ENCODE results near the gene ALAS1.

The ALAS1 gene

GRCh38 chr3:52247409-52248164 lies 49.6 kb downstream of the ALAS1 start:
- no peak for DNase-seq (ENCODE audit: low read depth)
- H3K4me3 ChIP-seq (ENCODE audit: low read depth, low read length): peak overlapping the region; percentile 65
- TF ChIP-seq CTCF (IDR thresholded peaks at IDR 0.05; ENCODE audit: low read depth, low read length, missing control alignments): no peak

DNA sequence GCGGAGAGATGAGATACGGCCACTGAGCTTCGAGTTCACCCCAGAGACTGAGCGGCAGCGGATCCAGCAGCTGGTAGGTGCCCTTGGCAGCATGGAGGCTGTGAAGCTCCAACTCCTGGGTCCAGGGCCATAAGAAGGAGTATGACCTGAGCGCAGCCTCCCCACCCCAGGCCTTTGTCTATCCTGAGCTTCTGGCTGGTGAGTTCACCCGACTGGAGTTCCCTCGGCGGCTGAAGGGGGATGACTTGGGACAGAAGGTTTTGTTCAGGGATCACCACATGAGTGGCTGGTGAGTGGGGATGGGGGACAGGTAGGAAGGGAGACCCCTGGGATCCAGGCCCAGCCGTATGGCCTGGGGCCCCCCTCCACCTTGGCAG lies 50.2 kb downstream of the ALAS1 start:
- DNase-seq (ENCODE audit: low read depth): no peak
- TF ChIP-seq CTCF (IDR thresholded peaks at IDR 0.05; ENCODE audit: low read depth, low read length, missing control alignments): no peak
- no peak overlapping the region for H3K4me3 ChIP-seq (ENCODE audit: low read depth, low read length)

GRCh38 chr3:52248816-52249547 lies 51.0 kb downstream of the ALAS1 start:
- TF ChIP-seq CTCF (IDR thresholded peaks at IDR 0.05; ENCODE audit: low read depth, low read length, missing control alignments): no peak
- no peak for DNase-seq (ENCODE audit: low read depth)

GRCh38 chr3:52249683-52250082 lies 51.7 kb downstream of the ALAS1 start:
- no peak overlapping the region for H3K4me3 ChIP-seq (ENCODE audit: low read depth, low read length)
- no peak for DNase-seq (ENCODE audit: low read depth)

More at GRCh38 chr3:52248816-52249547, 51.0 kb downstream of the ALAS1 start:
- no peak overlapping the region for H3K4me3 ChIP-seq (ENCODE audit: low read depth, low read length)

GRCh38 chr3:52250122-52250521 lies 52.2 kb downstream of the ALAS1 start:
- no peak for DNase-seq (ENCODE audit: low read depth)
- no peak for TF ChIP-seq CTCF (IDR thresholded peaks at IDR 0.05; ENCODE audit: low read depth, low read length, missing control alignments)
- no peak overlapping the region for H3K4me3 ChIP-seq (ENCODE audit: low read depth, low read length)

More at GRCh38 chr3:52249683-52250082, 51.7 kb downstream of the ALAS1 start:
- no peak for TF ChIP-seq CTCF (IDR thresholded peaks at IDR 0.05; ENCODE audit: low read depth, low read length, missing control alignments)

- peak overlapping the region; percentile 8; the same call in 1 of the 2 replicates for H3K4me3 ChIP-seq (ENCODE audit: low read depth, low read length)
- TF ChIP-seq CTCF (IDR thresholded peaks at IDR 0.05; ENCODE audit: low read depth, low read length, missing control alignments): no peak
- DNase-seq (ENCODE audit: low read depth): peak; percentile 86
These were observed 55.6 kb downstream of the ALAS1 start for GRCh38 chr3:52253314-52254304.

Measured in GM12864 (cell line).